H1 (cell line): Measurements from ENCODE around the gene TMPRSS9. TPM values are rescaled to one million over a fixed set of nuclear protein-coding genes. Genes with fewer than 3 reads are reported as not detected.

ENCODE experiments used
- CTCF ChIA-PET: fragments of 300-600 bp; sonication (Branson Sonifier 250); formaldehyde crosslinking; loops from one replicate; lab custom pipeline; 2021; ENCODE audit not compliant: partially characterized antibody; lab: Charles Lee
- POLR2A ChIA-PET: fragments of 300-600 bp; sonication (Branson Sonifier 250); formaldehyde crosslinking; loops from one replicate; lab custom pipeline; 2021; ENCODE audit warnings: inconsistent platforms; ENCODE audit not compliant: partially characterized antibody; lab: Charles Lee
- DNase-seq, 2 experiments: peaks; one replicate each; pipeline versions ENCODE4 v3.0.0 to v3.0.0-alpha.2; 2010 to 2022; ENCODE audit warnings: low spot score in 2 of 2, low read depth in 1 of 2, mixed read lengths in 1 of 2
- FAIRE-seq: peaks from 2 replicates; lab custom pipeline; 2011; peaks lifted over from hg19 to GRCh38; lab: Jason Lieb, UNC
- H2AFZ ChIP-seq: 2 replicates; pipeline ENCODE4 v1.8.1; 2012; ENCODE audit warnings: low read length, inconsistent platforms
- H2AK5ac ChIP-seq: 2 replicates; pipeline ENCODE4 v1.6.1; 2013; ENCODE audit warnings: low read depth, low read length
- H2BK120ac ChIP-seq: replicated peaks from 2 replicates; pipeline ENCODE3; 2013; ENCODE audit warnings: low read depth, low read length, inconsistent platforms
- H2BK12ac ChIP-seq: 2 replicates; pipeline ENCODE4 v1.6.1; 2013; ENCODE audit warnings: low read depth, low read length
- H2BK15ac ChIP-seq: 2 replicates; pipeline ENCODE4 v1.6.1; 2013; ENCODE audit warnings: low read length
- H2BK20ac ChIP-seq: 2 replicates; pipeline ENCODE4 v1.6.1; 2013; ENCODE audit warnings: low read length
- H2BK5ac ChIP-seq: 2 replicates; pipeline ENCODE4 v1.6.1; 2013; ENCODE audit warnings: low read depth, low read length
- H3K14ac ChIP-seq: 2 replicates; pipeline ENCODE4 v1.6.1; 2013; ENCODE audit warnings: inconsistent platforms; ENCODE audit not compliant: insufficient read length
- H3K18ac ChIP-seq: 2 replicates; pipeline ENCODE4 v1.6.1; 2013; ENCODE audit warnings: low read length; ENCODE audit errors: extremely low read depth
- H3K23ac ChIP-seq: 2 replicates; pipeline ENCODE4 v1.6.1; 2013; ENCODE audit warnings: inconsistent platforms; ENCODE audit not compliant: insufficient read length
- H3K23me2 ChIP-seq: 2 replicates; pipeline ENCODE4 v1.6.1; 2013; ENCODE audit warnings: low read depth, low read length
- H3K27ac ChIP-seq: 2 replicates; pipeline ENCODE4 v1.6.1; 2011; ENCODE audit warnings: low read depth, low read length, inconsistent platforms
- H3K27me3 ChIP-seq, 4 experiments: replicated peaks in 1 of 4; 1 replicate in 1 of 4; 2 replicates in 3 of 4; pipeline versions ENCODE4 v1.6.1 to v1.8.1; 2011 to 2013; ENCODE audit warnings: low read length in 3 of 4, mild to moderate bottlenecking in 3 of 4, inconsistent platforms in 2 of 4, mixed read lengths in 2 of 4, moderate library complexity in 1 of 4; ENCODE audit not compliant: control insufficient read depth in 3 of 4, insufficient read depth in 3 of 4; ENCODE audit errors: extremely low read depth in 1 of 4
- H3K36me3 ChIP-seq, 4 experiments: 2 replicates each; pipeline versions ENCODE4 v1.6.1 to v1.8.1; 2011 to 2013; ENCODE audit warnings: mild to moderate bottlenecking in 4 of 4, low read length in 3 of 4, moderate library complexity in 2 of 4, control low read depth in 1 of 4, inconsistent platforms in 1 of 4; ENCODE audit not compliant: insufficient read depth in 4 of 4, control insufficient read depth in 2 of 4
- H3K4ac ChIP-seq: replicated peaks from 2 replicates; pipeline ENCODE3; 2013; ENCODE audit warnings: low read length, low read depth, mixed read lengths, inconsistent platforms; ENCODE audit not compliant: insufficient read length
- H3K4me1 ChIP-seq, 4 experiments: replicated peaks in 1 of 4; 1 replicate in 1 of 4; 2 replicates in 3 of 4; pipeline versions ENCODE4 v1.6.1 to v1.8.1; 2011 to 2013; ENCODE audit warnings: low read length in 3 of 4, inconsistent platforms in 2 of 4, mixed read lengths in 1 of 4; ENCODE audit not compliant: insufficient read depth in 4 of 4, control insufficient read depth in 3 of 4
- H3K4me2 ChIP-seq, 2 experiments: 2 replicates each; pipeline versions ENCODE4 v1.6.1 to v1.8.1; 2011 to 2013; ENCODE audit warnings: low read depth in 2 of 2, low read length in 2 of 2, control low read depth in 1 of 2, inconsistent platforms in 1 of 2, mild to moderate bottlenecking in 1 of 2; ENCODE audit not compliant: insufficient read depth in 1 of 2
- H3K4me3 ChIP-seq, 4 experiments: fragments of 200-600, 300-600 bp in 1 of 4; sonication (generic), shearing (Covaris generic), sonication (Bioruptor Twin) in 1 of 4; 2 replicates each; pipeline versions ENCODE4 v1.5.1 to v1.8.1; 2011 to 2016; ENCODE audit warnings: low read length in 4 of 4, low read depth in 3 of 4, control low read depth in 2 of 4, inconsistent platforms in 2 of 4, mild to moderate bottlenecking in 2 of 4, mixed read lengths in 1 of 4, moderate library complexity in 1 of 4; ENCODE audit not compliant: insufficient read depth in 2 of 4; ENCODE audit errors: extremely low read depth in 1 of 4
- H3K56ac ChIP-seq: replicated peaks from 2 replicates; pipeline ENCODE3; 2013; ENCODE audit warnings: low read depth, mild to moderate bottlenecking, mixed read lengths, low read length, inconsistent platforms; ENCODE audit not compliant: insufficient read length
- H3K79me1 ChIP-seq: 2 replicates; pipeline ENCODE4 v1.6.1; 2013; ENCODE audit warnings: low read depth, low read length, control low read depth
- H3K79me2 ChIP-seq, 2 experiments: 2 replicates each; pipeline versions ENCODE4 v1.6.1 to v1.8.1; 2012 to 2013; ENCODE audit warnings: low read length in 2 of 2, mild to moderate bottlenecking in 2 of 2, inconsistent platforms in 1 of 2; ENCODE audit not compliant: insufficient read depth in 2 of 2, control insufficient read depth in 1 of 2
- H3K9ac ChIP-seq, 4 experiments: replicated peaks in 1 of 4; 1 replicate in 1 of 4; 2 replicates in 3 of 4; pipeline versions ENCODE4 v1.6.1 to v1.8.1; 2011 to 2013; ENCODE audit warnings: low read depth in 3 of 4, low read length in 3 of 4, control low read depth in 2 of 4, mild to moderate bottlenecking in 2 of 4, moderate library complexity in 2 of 4, inconsistent platforms in 1 of 4; ENCODE audit errors: extremely low read depth in 1 of 4
- H3K9me3 ChIP-seq, 2 experiments: 2 replicates each; pipeline versions ENCODE4 v1.6.1 to v1.8.1; 2012 to 2013; ENCODE audit warnings: mild to moderate bottlenecking in 2 of 2, moderate library complexity in 2 of 2, control low read depth in 1 of 2, inconsistent platforms in 1 of 2, low read depth in 1 of 2, low read length in 1 of 2, mixed read lengths in 1 of 2; ENCODE audit not compliant: insufficient read depth in 2 of 2
- H4K20me1 ChIP-seq, 2 experiments: replicated peaks in 1 of 2; 2 replicates each; pipeline versions ENCODE3 to v1.8.1; 2011 to 2013; ENCODE audit warnings: inconsistent platforms in 2 of 2, low read length in 2 of 2, mild to moderate bottlenecking in 1 of 2; ENCODE audit not compliant: insufficient read depth in 2 of 2, control insufficient read depth in 1 of 2
- H4K5ac ChIP-seq: 2 replicates; pipeline ENCODE4 v1.6.1; 2013; ENCODE audit warnings: low read length, low read depth, mixed read lengths, inconsistent platforms; ENCODE audit not compliant: insufficient read length
- H4K8ac ChIP-seq: 2 replicates; pipeline ENCODE4 v1.8.0; 2013; ENCODE audit warnings: mild to moderate bottlenecking, moderate library complexity, low read length, inconsistent platforms; ENCODE audit not compliant: insufficient read depth; ENCODE audit errors: extremely low read depth
- H4K91ac ChIP-seq: replicated peaks from 2 replicates; pipeline ENCODE3; 2013; ENCODE audit warnings: low read length, mixed read lengths, inconsistent platforms; ENCODE audit not compliant: insufficient read length
- BCL11A ChIP-seq, 2 experiments: IDR thresholded peaks; one replicate each; pipeline ENCODE4 v1.6.1; 2011; ENCODE audit warnings: low read depth in 2 of 2, low read length in 2 of 2, mild to moderate bottlenecking in 2 of 2
- CEBPB ChIP-seq: IDR thresholded peaks from 2 replicates; pipeline ENCODE4 v1.6.1; 2012; ENCODE audit warnings: low read depth, low read length
- CHD2 ChIP-seq: IDR thresholded peaks from 2 replicates; pipeline ENCODE4 v1.6.1; 2012; ENCODE audit warnings: low read length, improper control_type of control experiment
- POLR2A ChIP-seq, 2 experiments: IDR thresholded peaks; 1 replicate in 1 of 2; 2 replicates in 1 of 2; pipeline ENCODE4 v1.6.1; 2011; ENCODE audit warnings: low read depth in 2 of 2, low read length in 2 of 2, mild to moderate bottlenecking in 2 of 2; ENCODE audit errors: control extremely low read depth in 1 of 2
- POU5F1 ChIP-seq: IDR thresholded peaks from 2 replicates; pipeline ENCODE4 v1.6.1; 2011; ENCODE audit warnings: low read depth, mild to moderate bottlenecking, low read length, moderate library complexity
- SAP30 ChIP-seq: fragments of 300-600 bp; sonication (generic); IDR thresholded peaks from 2 replicates; pipeline ENCODE4 v1.7.1; 2012; ENCODE audit warnings: low read length, moderate library complexity, mild to moderate bottlenecking, inconsistent platforms; ENCODE audit not compliant: insufficient read depth, insufficient replicate concordance
- SUZ12 ChIP-seq: fragments of 200-600 bp; sonication (generic); IDR thresholded peaks from 2 replicates; pipeline ENCODE4 v1.6.1; 2012; ENCODE audit warnings: mild to moderate bottlenecking, inconsistent platforms, low read length, moderate library complexity, mixed read lengths
- TBP ChIP-seq: IDR thresholded peaks from 2 replicates; pipeline ENCODE4 v1.6.1; 2011; ENCODE audit warnings: low read depth, low read length, improper control_type of control experiment
- YY1 ChIP-seq: IDR thresholded peaks from 2 replicates; pipeline ENCODE4 v1.6.1; 2011; ENCODE audit warnings: low read depth, mild to moderate bottlenecking, low read length
- WGBS, 2 experiments: shearing (Covaris generic) in 1 of 2; methylation state at CpG; one replicate each; pipeline versions ENCODE4 v1.1.6 to v1.1.7; 2013 to 2015; ENCODE audit warnings: low lambda C conversion rate in 2 of 2, mixed read lengths in 2 of 2, inconsistent platforms in 1 of 2, low coverage in 1 of 2, missing lambda C conversion rate in 1 of 2; ENCODE audit not compliant: insufficient replicate concordance in 2 of 2, insufficient coverage in 1 of 2, insufficient read length in 1 of 2; ENCODE audit errors: extremely low coverage in 1 of 2, missing lambda C conversion rate in 1 of 2; 5-methylcytosine and 5-hydroxymethylcytosine counted together
- polyA plus RNA-seq, 7 experiments: library from polyadenylated mRNA; depleted of rRNA in 3 of 7; stranded (reverse) in 5 of 7; unstranded in 2 of 7; fragments of >200 nt in 5 of 7; fragments of 200-250 nt in 2 of 7; gene quantifications; 1 replicate in 5 of 7; 2 replicates in 1 of 7; 4 replicates in 1 of 7; pipeline versions ENCODE4 v1.2.1 to v1.2.3, GENCODE V29; 2011 to 2013; ENCODE audit warnings: missing spikeins in 2 of 7, mixed read lengths in 2 of 7
- total RNA-seq: library from RNA; stranded (reverse); fragmentation: NEBNext Ultra II Directional; extraction: Animal tissue kit (Norgen Biotek cat#: 25700); gene quantifications from 2 replicates; pipeline ENCODE4 v1.2.1, GENCODE V29; 2021
- TF ChIP-seq, protein P1 (sequence below): IDR thresholded peaks from 2 replicates; pipeline ENCODE4 v1.6.1; 2011; ENCODE audit warnings: low read depth, mild to moderate bottlenecking, low read length; ENCODE audit not compliant: insufficient read depth

The TMPRSS9 gene
- total and polyA plus RNA-seq, 2 of the 8 experiments (the other 6 are each of a cell fraction or from before 2014, with no cell fraction given) = 0.15 to 0.19 TPM

DNA sequence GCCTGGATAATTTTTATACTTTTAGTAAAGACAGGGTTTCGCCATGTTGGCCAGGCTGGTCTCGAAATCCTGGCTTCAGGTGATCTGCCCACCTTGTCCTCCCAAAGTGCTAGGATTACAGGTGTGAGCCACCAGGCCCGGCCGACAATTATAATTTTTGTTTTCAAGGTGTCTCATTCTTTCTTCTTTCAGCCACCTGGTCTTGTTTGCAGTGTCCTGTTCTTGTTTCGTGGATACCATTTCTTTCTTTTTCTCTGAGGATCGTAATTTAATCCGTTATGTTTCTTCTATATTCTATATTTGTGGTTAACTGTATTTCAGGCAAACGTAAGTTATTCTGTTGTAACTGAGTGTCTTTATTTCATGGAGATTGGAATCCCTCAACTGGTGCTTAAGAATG lies 51.6 kb downstream of the TMPRSS9 start:
- H4K8ac ChIP-seq = no peak overlapping the region
- H3K4me2 ChIP-seq = no peak overlapping the region
- H3K4me1 ChIP-seq = peaks cover 0 to 4% (median 0%) of the 10 kb centered on the region in 4 experiments; a peak in 2 of 7 replicates
- H3K27ac ChIP-seq = no peak overlapping the region
- no peak overlapping the region for H2AFZ ChIP-seq
- no peak overlapping the region for H2BK15ac ChIP-seq
- no peak overlapping the region for H3K4me3 ChIP-seq
- no peak overlapping the region for H2BK12ac ChIP-seq
- no peak overlapping the region for H2BK120ac ChIP-seq
- no peaks in the 10 kb centered on the region for H3K79me1 ChIP-seq
- H3K79me2 ChIP-seq = no peaks in the 10 kb centered on the region
- no peak for FAIRE-seq
- no peak overlapping the region for H4K91ac ChIP-seq
- no peaks in the 10 kb centered on the region for H4K20me1 ChIP-seq
- no peak overlapping the region for H3K56ac ChIP-seq
- POLR2A ChIA-PET = interaction anchor here (1.2 to 5.8 kb wide), 4 partner anchors 11 to 22 kb away, joined by 3 to 32 read pairs (median 8); partner anchors contain the start of gene TIMM13
- peaks cover 0 to 2% (median 0%) of the 10 kb centered on the region in 4 experiments; a peak in 3 of 7 replicates for H3K27me3 ChIP-seq
- H3K23me2 ChIP-seq = no peaks in the 10 kb centered on the region
- no peak for DNase-seq
- H3K4ac ChIP-seq = no peak overlapping the region
- no peak for TF ChIP-seq CEBPB
- TF ChIP-seq POU5F1 = no peak
- no peak for TF ChIP-seq CHD2
- TF ChIP-seq, protein P1, sequence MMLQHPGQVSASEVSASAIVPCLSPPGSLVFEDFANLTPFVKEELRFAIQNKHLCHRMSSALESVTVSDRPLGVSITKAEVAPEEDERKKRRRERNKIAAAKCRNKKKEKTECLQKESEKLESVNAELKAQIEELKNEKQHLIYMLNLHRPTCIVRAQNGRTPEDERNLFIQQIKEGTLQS = no peak
- TF ChIP-seq TBP = no peak
- TF ChIP-seq YY1 = no peak
- no peak for TF ChIP-seq BCL11A (IDR thresholded peaks at IDR 0.05; ENCODE audit: low read depth in 2 of 2, low read length in 2 of 2)
- no peak for TF ChIP-seq SUZ12
- no peak for TF ChIP-seq SAP30
- no peak for TF ChIP-seq POLR2A (IDR thresholded peaks at IDR 0.05; ENCODE audit: control extremely low read depth in 1 of 2, low read depth in 2 of 2, low read length in 2 of 2)
- no peak overlapping the region for H3K9ac ChIP-seq
- 84% methylated on average over 8 of the region's 8 CpGs; no CpG with 5 or more reads in 1 of the 2 experiments for WGBS, 2 experiments
- no peak overlapping the region for H3K23ac ChIP-seq
- H2BK20ac ChIP-seq = no peak overlapping the region
- H2AK5ac ChIP-seq = no peak overlapping the region
- H2BK5ac ChIP-seq = no peak overlapping the region
- H3K36me3 ChIP-seq = no peaks in the 10 kb centered on the region; a peak in 1 of 8 replicates
- CTCF ChIA-PET = interaction anchor here (0.7 to 1.7 kb wide), 3 partner anchors 12 to 20 kb away, joined by 3 to 6 read pairs (median 5); no protein-coding TSS in a partner anchor
- no peak overlapping the region for H4K5ac ChIP-seq
- no peak overlapping the region for H3K14ac ChIP-seq
- peaks cover 0 to 3% of the 10 kb centered on the region in 2 experiments; a peak in 1 of 4 replicates for H3K9me3 ChIP-seq
- H3K18ac ChIP-seq = no peak overlapping the region
